HepG2 (cell line): ENCODE measurements around the gene ASGR1.

ENCODE experiments used
- GABPB1 ChIP-seq: IDR thresholded peaks from 2 replicates; pipeline ENCODE4 v1.6.1; 2016; ENCODE audit warnings: mild to moderate bottlenecking, missing genetic modification reagents, moderate library complexity, missing compliant biosample characterization
- GTF3A ChIP-seq: sonication (generic); formaldehyde crosslinking; conservative IDR thresholded peaks from 2 replicates; pipeline ENCODE4 v1.4.0; 2020; ENCODE audit warnings: mild to moderate bottlenecking, missing genetic modification reagents
- JUNB ChIP-seq: sonication (generic); formaldehyde crosslinking; IDR thresholded peaks from 2 replicates; pipeline ENCODE4 v1.8.0; 2022; ENCODE audit warnings: missing genetic modification reagents, mild to moderate bottlenecking, borderline replicate concordance
- KAT7 ChIP-seq: IDR thresholded peaks from 2 replicates; pipeline ENCODE4 v1.6.1; 2018; ENCODE audit warnings: borderline replicate concordance, missing compliant biosample characterization
- MYC ChIP-seq: sonication (generic); formaldehyde crosslinking; IDR thresholded peaks from 2 replicates; pipeline ENCODE4 v1.9.0; 2021; ENCODE audit warnings: missing genetic modification reagents, borderline replicate concordance
- PHF8 ChIP-seq: sonication (generic); formaldehyde crosslinking; IDR thresholded peaks from 2 replicates; pipeline ENCODE4 v1.5.0; 2020; ENCODE audit warnings: missing genetic modification reagents
- TARDBP ChIP-seq: sonication (generic); formaldehyde crosslinking; IDR thresholded peaks from 2 replicates; pipeline ENCODE4 v1.8.0; 2022; ENCODE audit warnings: mild to moderate bottlenecking, missing genetic modification reagents
- TCF7L2 ChIP-seq: IDR thresholded peaks from 2 replicates; pipeline ENCODE4 v1.6.1; 2011; ENCODE audit warnings: mild to moderate bottlenecking, low read depth, low read length, moderate library complexity
- ZNF263 ChIP-seq: sonication (generic); formaldehyde crosslinking; IDR thresholded peaks from 2 replicates; pipeline ENCODE4 v1.4.0; 2020; ENCODE audit warnings: missing genetic modification reagents
- ZNF557 ChIP-seq: sonication (generic); formaldehyde crosslinking; IDR thresholded peaks from 2 replicates; pipeline ENCODE4 v1.4.0; 2020; ENCODE audit warnings: missing genetic modification reagents
- TF ChIP-seq, protein P1 (sequence below): sonication (generic); formaldehyde crosslinking; IDR thresholded peaks from 2 replicates; pipeline ENCODE4 v1.5.1; 2020; ENCODE audit warnings: mild to moderate bottlenecking, missing genetic modification reagents, borderline replicate concordance
- TF ChIP-seq, protein P2 (sequence below): sonication (generic); formaldehyde crosslinking; IDR thresholded peaks from 2 replicates; pipeline ENCODE4 v1.5.0; 2020; ENCODE audit warnings: mild to moderate bottlenecking, missing genetic modification reagents, moderate library complexity
- TF ChIP-seq, protein P3 (sequence below), 2 experiments: sonication (generic) in 1 of 2; formaldehyde crosslinking in 1 of 2; IDR thresholded peaks; 2 replicates each; pipeline versions ENCODE4 v1.5.1 to v1.6.1; 2011 to 2020; ENCODE audit warnings: borderline replicate concordance in 1 of 2, low read depth in 1 of 2, low read length in 1 of 2, mild to moderate bottlenecking in 1 of 2, missing genetic modification reagents in 1 of 2, moderate library complexity in 1 of 2
- TF ChIP-seq, protein P4 (sequence below): sonication (generic); formaldehyde crosslinking; IDR thresholded peaks from 2 replicates; pipeline ENCODE4 v1.4.0; 2020; ENCODE audit warnings: mild to moderate bottlenecking, missing genetic modification reagents, borderline replicate concordance

DNA sequence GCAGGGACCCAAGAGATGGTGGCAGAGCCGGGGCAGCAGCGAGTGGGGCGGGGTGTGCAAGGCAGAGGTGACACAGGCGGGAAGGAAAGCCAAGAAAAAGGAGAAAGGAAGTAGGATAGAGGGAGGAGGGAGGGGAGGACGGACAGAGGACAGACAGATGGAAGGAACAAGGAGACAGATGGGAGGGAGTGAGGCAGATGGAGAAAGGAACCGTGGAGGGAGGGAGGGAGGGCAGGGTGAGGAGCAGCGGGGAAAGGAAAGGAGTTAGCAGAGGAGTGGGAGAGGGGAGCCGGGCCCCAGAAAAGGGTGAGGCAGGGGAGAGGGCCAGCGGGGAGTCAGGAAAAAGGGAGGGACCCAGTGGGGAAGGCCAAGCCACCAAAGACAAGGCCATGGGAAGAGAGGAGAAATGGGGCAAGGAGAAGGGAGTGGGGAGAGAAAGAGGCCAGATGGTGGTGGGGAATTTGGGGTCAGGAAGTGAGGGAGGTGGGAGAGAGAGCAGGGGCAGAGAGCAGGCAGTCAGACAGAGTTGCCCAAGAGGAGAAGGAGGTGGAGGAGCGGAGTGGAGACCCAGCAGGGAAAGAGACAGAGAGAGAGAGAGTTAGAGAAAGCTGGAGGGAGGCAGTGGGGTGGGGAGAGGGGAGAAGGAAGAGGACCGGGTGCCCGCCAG lies 13.2 kb upstream of the ASGR1 start:
- TF ChIP-seq, protein P1, sequence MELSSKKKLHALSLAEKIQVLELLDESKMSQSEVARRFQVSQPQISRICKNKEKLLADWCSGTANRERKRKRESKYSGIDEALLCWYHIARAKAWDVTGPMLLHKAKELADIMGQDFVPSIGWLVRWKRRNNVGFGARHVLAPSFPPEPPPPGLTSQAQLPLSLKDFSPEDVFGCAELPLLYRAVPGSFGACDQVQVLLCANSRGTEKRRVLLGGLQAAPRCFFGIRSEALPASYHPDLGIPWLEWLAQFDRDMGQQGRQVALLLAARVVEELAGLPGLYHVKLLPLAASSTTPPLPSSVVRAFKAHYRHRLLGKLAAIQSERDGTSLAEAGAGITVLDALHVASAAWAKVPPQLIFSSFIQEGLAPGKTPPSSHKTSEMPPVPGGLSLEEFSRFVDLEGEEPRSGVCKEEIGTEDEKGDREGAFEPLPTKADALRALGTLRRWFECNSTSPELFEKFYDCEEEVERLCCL (CRISPR knock-in tag): no peak
- TF ChIP-seq KAT7 (CRISPR knock-in tag): no peak
- TF ChIP-seq GTF3A: no peak
- TF ChIP-seq, protein P2, sequence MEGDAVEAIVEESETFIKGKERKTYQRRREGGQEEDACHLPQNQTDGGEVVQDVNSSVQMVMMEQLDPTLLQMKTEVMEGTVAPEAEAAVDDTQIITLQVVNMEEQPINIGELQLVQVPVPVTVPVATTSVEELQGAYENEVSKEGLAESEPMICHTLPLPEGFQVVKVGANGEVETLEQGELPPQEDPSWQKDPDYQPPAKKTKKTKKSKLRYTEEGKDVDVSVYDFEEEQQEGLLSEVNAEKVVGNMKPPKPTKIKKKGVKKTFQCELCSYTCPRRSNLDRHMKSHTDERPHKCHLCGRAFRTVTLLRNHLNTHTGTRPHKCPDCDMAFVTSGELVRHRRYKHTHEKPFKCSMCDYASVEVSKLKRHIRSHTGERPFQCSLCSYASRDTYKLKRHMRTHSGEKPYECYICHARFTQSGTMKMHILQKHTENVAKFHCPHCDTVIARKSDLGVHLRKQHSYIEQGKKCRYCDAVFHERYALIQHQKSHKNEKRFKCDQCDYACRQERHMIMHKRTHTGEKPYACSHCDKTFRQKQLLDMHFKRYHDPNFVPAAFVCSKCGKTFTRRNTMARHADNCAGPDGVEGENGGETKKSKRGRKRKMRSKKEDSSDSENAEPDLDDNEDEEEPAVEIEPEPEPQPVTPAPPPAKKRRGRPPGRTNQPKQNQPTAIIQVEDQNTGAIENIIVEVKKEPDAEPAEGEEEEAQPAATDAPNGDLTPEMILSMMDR (CRISPR knock-in tag): no peak
- peak; percentile 68 for TF ChIP-seq ZNF263 (CRISPR knock-in tag)
- TF ChIP-seq, protein P3, sequence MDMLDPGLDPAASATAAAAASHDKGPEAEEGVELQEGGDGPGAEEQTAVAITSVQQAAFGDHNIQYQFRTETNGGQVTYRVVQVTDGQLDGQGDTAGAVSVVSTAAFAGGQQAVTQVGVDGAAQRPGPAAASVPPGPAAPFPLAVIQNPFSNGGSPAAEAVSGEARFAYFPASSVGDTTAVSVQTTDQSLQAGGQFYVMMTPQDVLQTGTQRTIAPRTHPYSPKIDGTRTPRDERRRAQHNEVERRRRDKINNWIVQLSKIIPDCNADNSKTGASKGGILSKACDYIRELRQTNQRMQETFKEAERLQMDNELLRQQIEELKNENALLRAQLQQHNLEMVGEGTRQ (IDR thresholded peaks at IDR 0.05; ENCODE audit: low read depth, low read length): no peak
- TF ChIP-seq, protein P3 (CRISPR knock-in tag; IDR thresholded peaks at IDR 0.05; ENCODE audit: borderline replicate concordance): no peak
- TF ChIP-seq, protein P4, sequence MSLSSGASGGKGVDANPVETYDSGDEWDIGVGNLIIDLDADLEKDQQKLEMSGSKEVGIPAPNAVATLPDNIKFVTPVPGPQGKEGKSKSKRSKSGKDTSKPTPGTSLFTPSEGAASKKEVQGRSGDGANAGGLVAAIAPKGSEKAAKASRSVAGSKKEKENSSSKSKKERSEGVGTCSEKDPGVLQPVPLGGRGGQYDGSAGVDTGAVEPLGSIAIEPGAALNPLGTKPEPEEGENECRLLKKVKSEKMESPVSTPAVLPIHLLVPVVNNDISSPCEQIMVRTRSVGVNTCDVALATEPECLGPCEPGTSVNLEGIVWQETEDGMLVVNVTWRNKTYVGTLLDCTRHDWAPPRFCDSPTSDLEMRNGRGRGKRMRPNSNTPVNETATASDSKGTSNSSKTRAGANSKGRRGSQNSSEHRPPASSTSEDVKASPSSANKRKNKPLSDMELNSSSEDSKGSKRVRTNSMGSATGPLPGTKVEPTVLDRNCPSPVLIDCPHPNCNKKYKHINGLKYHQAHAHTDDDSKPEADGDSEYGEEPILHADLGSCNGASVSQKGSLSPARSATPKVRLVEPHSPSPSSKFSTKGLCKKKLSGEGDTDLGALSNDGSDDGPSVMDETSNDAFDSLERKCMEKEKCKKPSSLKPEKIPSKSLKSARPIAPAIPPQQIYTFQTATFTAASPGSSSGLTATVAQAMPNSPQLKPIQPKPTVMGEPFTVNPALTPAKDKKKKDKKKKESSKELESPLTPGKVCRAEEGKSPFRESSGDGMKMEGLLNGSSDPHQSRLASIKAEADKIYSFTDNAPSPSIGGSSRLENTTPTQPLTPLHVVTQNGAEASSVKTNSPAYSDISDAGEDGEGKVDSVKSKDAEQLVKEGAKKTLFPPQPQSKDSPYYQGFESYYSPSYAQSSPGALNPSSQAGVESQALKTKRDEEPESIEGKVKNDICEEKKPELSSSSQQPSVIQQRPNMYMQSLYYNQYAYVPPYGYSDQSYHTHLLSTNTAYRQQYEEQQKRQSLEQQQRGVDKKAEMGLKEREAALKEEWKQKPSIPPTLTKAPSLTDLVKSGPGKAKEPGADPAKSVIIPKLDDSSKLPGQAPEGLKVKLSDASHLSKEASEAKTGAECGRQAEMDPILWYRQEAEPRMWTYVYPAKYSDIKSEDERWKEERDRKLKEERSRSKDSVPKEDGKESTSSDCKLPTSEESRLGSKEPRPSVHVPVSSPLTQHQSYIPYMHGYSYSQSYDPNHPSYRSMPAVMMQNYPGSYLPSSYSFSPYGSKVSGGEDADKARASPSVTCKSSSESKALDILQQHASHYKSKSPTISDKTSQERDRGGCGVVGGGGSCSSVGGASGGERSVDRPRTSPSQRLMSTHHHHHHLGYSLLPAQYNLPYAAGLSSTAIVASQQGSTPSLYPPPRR (CRISPR knock-in tag): no peak
- no peak for TF ChIP-seq GABPB1 (CRISPR knock-in tag)
- no peak for TF ChIP-seq TCF7L2
- no peak for TF ChIP-seq PHF8 (CRISPR knock-in tag)
- TF ChIP-seq TARDBP (CRISPR knock-in tag): no peak
- TF ChIP-seq MYC (CRISPR knock-in tag): no peak
- TF ChIP-seq ZNF557 (CRISPR knock-in tag): no peak
- no peak for TF ChIP-seq JUNB (CRISPR knock-in tag)
